ENCODE measurements around the gene GDI2.

DNA sequence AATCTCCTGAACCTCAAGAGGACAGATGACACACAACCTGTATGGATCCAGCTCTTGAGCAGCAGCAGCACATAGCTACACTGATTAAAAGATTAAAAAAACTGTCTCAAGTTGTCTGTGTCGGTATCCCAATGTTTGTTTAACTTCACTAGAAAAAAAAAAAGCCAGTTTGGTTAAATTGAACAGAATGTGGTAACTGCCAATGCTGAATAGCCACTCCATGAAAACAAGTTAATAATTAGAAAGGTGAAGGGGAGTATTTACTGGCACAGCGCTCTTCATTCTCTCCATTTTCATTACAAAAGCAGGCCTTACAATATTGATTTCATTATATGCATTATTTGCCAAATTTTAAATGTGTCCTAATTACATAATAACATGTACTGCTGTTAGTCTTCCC is 47.6 kb downstream of the GDI2 start:
- no peak for TF ChIP-seq POLR2A (IDR thresholded peaks at IDR 0.05; ENCODE audit: low read depth, low read length)
- no peak for TF ChIP-seq SPI1 (IDR thresholded peaks at IDR 0.05; ENCODE audit: low read depth, low read length)
- no peak for TF ChIP-seq TAF1 (IDR thresholded peaks at IDR 0.05; ENCODE audit: low read depth, low read length)
- no peak for TF ChIP-seq POLR2AphosphoS5 (IDR thresholded peaks at IDR 0.05; ENCODE audit: low read depth, low read length)
